GM21576 (cell line): ENCODE data around the gene PDP2.

ENCODE experiments used
- ATAC-seq: cut with Tn5 transposase; IDR thresholded peaks from one replicate; pipeline ENCODE4 v1.9.1; 2021; ENCODE audit warnings: mild to moderate bottlenecking, moderate library complexity; ENCODE audit not compliant: unreplicated experiment

Gene PDP2, protein sequence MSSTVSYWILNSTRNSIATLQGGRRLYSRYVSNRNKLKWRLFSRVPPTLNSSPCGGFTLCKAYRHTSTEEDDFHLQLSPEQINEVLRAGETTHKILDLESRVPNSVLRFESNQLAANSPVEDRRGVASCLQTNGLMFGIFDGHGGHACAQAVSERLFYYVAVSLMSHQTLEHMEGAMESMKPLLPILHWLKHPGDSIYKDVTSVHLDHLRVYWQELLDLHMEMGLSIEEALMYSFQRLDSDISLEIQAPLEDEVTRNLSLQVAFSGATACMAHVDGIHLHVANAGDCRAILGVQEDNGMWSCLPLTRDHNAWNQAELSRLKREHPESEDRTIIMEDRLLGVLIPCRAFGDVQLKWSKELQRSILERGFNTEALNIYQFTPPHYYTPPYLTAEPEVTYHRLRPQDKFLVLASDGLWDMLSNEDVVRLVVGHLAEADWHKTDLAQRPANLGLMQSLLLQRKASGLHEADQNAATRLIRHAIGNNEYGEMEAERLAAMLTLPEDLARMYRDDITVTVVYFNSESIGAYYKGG

GRCh38 chr16:66880288-66881013, at the start of gene PDP2:
TSS of gene PDP2 (plus strand) at chr16:66880515. CDS start at chr16:66884285, 3,770 bp downstream.
- peak; percentile 94 for ATAC-seq

DNA sequence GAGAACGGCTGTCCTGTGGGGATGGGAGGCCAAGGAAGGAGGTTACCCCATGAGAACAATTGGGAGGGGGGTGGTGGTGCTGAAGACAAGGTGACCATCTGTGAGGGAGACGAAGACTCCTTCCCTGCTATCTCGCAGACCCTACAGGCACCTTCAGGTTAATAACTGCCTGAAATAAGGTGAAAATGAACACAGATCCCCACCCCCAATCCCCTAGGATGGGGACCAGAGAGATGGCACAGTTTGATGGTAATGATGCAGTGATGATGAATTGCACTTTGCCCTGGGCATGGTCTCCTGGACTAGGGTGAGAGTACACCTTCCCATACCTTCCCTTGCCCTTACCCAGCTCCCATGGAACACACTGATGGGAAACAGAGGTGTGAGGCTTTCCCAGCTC, 48.1 kb upstream of the PDP2 start:
- no peak for ATAC-seq

DNA sequence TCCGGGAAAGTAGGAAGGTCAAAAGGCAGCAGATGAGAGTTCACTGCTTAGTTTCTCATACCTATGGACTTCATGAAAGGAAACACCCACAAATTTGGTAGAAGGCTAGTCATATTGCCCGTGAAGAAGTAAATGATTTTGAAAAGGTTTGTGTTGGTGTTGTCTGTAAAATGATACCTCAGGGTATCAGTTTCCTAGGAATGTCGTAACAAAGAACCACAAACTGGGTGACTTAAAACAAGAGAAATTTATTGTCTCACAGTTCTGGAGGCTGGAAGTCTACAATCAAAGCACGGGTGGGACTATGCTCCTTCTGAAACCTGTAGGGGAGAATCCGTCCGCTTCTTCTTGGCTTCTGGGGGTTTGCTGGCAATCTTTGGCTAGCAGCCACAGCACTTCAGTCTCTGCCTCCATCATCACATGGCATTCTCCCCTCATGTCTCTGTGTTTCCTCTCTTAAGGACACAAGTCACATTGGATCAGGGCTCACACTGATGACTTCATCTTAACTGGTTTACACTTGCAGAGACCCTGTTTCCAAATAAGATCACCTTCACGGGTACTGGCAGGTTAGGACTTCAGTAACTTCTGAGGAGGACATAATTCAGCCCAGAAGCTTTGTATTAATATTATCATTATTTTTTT, 47.5 kb upstream of the PDP2 start:
- no peak for ATAC-seq

- ATAC-seq: no peak
These were observed 45.6 kb upstream of the PDP2 start for GRCh38 chr16:66834746-66835145.

GRCh38 chr16:66840883-66841282, 39.4 kb upstream of the PDP2 start:
- no peak for ATAC-seq

GRCh38 chr16:66841366-66841765, 38.9 kb upstream of the PDP2 start:
- ATAC-seq: no peak

DNA sequence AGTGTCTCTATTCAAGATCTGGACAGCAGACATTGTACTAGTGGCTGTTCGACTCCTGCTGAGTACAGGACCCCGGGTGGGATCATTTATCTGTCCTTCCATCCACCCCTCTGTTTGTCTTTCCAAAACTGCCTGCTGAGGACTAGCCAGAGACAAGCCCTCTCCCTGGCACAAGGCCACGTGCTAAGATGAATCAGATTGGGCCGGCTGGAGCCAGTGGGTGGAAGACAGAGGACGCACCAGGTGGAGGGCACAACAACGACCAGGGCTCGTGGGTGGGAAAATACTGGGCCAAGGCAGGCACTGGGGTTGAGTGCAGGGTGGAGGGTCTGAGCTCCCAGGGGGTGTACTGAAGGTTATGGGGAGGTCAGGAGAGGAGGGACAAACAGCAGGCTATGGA, 37.5 kb upstream of the PDP2 start:
- ATAC-seq: no peak

GRCh38 chr16:66843191-66843590, 37.1 kb upstream of the PDP2 start:
- no peak for ATAC-seq

GRCh38 chr16:66844009-66844341, 36.3 kb upstream of the PDP2 start:
- no peak for ATAC-seq

DNA sequence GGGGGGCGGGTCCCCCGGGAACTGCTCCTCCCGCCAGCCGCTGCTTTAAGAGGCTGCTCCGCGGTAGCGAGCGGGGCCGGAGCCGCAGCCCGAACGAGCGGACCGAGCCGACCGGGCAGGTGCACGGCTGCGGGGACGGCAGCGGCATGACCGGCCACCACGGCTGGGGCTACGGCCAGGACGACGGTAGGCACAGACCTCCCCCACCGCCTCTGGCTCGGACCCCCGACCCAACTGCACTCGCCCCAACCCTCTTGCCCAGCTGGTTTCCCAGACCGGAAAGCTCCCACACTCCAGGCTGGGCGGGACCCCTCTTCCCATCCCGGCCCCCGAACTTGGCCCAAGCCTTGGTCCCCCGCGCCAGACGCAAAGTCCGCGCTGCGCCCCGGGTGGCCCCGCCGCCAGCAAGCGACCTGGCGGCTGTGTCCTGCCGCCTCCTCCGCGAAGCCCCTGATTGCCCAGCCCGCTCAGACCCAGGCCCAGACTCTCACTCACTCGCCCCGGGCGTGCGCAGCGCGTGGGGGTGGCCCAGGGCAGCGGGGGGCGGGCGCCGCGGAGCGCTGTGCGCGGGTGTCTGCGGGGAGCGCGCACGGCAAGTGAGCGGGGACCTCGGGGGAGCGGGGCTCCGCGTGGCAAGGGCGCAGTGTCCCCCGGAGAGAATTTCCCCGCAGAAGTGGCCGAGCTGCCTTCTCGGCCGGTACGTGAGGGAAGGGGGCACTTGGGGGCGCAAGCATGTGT, 35.8 kb upstream of the PDP2 start, which contains the start of gene CA7:
Gene CA7 (plus strand): TSS at position 73 of the 738 bp plus-strand sequence. CDS start 74 bp downstream, at position 147.
- no peak for ATAC-seq

- no peak for ATAC-seq
These were observed 35.3 kb upstream of the PDP2 start for GRCh38 chr16:66845080-66845410.

DNA sequence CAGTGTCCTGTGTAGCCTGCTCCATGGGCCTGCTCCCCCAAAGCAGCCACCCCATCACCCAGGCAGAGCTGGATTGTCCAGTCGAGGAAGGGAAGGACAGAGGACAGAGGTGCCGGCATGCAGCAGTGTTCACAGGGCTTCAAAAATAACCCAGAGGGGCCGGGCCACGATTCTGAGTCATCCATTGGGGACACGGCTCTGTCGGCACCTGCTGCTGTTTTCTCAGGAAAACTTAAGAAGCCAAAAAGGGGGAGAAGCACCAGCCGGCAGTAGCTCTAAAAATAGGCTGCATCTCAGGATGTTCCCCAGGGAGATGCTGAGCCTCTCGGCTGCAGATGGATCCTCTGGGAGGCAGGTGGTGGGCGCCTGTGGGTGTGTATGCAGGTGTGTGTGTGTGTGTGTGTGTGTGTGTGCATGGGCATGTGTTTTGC, 34.5 kb upstream of the PDP2 start:
- no peak for ATAC-seq

DNA sequence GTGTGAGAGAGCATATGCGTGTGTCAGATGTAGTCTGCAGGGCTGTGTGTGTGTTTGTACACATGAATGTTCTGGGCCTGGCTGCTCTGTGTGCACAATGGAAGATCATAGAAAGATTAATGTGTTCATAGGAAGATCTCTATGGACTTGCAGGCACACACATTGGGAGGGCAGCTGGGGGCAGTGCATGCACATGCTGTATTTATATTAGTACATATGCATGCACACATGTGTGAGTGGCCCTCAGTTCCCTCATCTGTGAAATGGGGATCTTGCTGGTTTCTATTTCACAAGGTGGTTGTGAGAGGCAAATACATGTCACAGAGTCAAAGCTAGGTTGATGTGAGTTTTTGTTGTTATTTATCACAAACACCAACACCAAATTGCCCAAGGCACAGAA, 34.0 kb upstream of the PDP2 start:
- ATAC-seq: no peak

DNA sequence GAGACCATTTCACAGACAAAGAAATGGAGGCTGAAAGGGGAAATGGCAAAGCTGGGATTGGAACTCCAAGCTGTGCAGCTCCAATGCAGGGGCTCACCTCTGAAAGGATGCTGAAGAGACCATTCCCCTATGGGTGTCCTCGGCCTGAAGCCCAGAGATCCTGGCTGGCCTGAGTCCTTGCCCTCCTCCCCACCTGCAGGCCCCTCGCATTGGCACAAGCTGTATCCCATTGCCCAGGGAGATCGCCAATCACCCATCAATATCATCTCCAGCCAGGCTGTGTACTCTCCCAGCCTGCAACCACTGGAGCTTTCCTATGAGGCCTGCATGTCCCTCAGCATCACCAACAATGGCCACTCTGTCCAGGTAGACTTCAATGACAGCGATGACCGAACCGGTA, 33.5 kb upstream of the PDP2 start:
- ATAC-seq: no peak

GRCh38 chr16:66847533-66848067, 32.7 kb upstream of the PDP2 start:
- ATAC-seq: no peak

GRCh38 chr16:66848172-66848571, 32.1 kb upstream of the PDP2 start:
- ATAC-seq: no peak

GRCh38 chr16:66849021-66849420, 31.3 kb upstream of the PDP2 start:
- ATAC-seq: no peak

GRCh38 chr16:66849549-66849948, 30.8 kb upstream of the PDP2 start:
- no peak for ATAC-seq

DNA sequence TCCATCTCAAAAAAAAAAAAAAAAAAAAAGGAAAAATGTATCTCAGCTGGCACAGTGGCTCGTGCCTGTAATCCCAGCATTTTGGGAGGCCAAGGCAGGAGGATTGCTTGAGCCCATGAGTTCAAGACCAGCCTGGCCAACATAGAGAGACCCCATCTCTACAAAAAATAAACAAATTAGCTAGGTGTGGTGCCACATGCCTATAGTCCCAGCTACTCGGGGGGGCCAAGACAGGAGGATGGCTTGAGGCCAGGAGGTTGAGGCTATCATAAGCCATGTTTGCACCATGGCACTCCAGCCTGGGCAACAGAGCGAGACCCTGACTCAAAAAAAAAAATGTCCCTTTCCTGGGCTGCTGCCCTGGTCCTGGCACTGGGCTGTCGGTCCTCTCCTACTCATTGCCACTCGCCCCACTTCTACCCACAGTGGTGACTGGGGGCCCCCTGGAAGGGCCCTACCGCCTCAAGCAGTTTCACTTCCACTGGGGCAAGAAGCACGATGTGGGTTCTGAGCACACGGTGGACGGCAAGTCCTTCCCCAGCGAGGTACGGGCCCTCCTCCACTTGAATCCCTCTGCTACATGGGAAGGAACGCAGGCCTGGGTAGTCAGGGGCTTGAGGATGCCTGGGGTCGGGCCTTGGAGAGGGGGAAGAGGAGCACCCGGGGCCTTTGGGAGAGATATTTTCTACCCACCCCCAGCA, 30.1 kb upstream of the PDP2 start:
- ATAC-seq: no peak
